Upper lobe of left lung (tissue), 6 donors: ENCODE measurements around the gene EPS15. TPM values are rescaled to one million over a fixed set of nuclear protein-coding genes. Genes with fewer than 3 reads are reported as not detected.

Experiments used
- ATAC-seq, 2 donors: fragments of 200-7000 bp; cut with Tn5 transposase; one replicate each; pipeline ENCODE4 v1.9.1; 2022; ENCODE audit warnings: mild to moderate bottlenecking in 2 of 2, moderate library complexity in 2 of 2; ENCODE audit not compliant: low FRiP score in 2 of 2
- DNase-seq, 2 donors: peaks; one replicate each; pipeline ENCODE4 v3.0.0-alpha.2; 2019 to 2020
- H3K27ac ChIP-seq, 4 donors: fragments of 200-600 bp; sonication (generic); one replicate each; pipeline ENCODE4 v1.5.1; 2016 to 2019
- H3K27me3 ChIP-seq, 4 donors: fragments of 200-600 bp; sonication (generic); one replicate each; pipeline ENCODE4 v1.5.1; 2017 to 2019
- H3K36me3 ChIP-seq, 4 donors: fragments of 200-600 bp; sonication (generic); one replicate each; pipeline ENCODE4 v1.5.1; 2016 to 2019
- H3K4me1 ChIP-seq, 4 donors: fragments of 200-600 bp; sonication (generic); one replicate each; pipeline ENCODE4 v1.5.1; 2018 to 2019
- H3K4me3 ChIP-seq, 4 donors: fragments of 200-600 bp; sonication (generic); one replicate each; pipeline ENCODE4 v1.5.1; 2017 to 2019; ENCODE audit warnings: mild to moderate bottlenecking in 2 of 4, moderate library complexity in 1 of 4
- H3K9me3 ChIP-seq, 4 donors: fragments of 200-600 bp; sonication (generic); one replicate each; pipeline ENCODE4 v1.5.1; 2018 to 2019
- CTCF ChIP-seq, 6 experiments: fragments of 450-650 bp in 4 of 6; fragments of 200-600 bp in 2 of 6; sonication (generic) in 2 of 6; IDR thresholded peaks; one replicate each; pipeline ENCODE4 v1.5.1; 2016 to 2019; ENCODE audit warnings: antibody characterized with exemption in 6 of 6
- EP300 ChIP-seq, 4 donors: sonication (generic); formaldehyde crosslinking; IDR thresholded peaks; one replicate each; pipeline ENCODE4 v1.5.1; 2017; ENCODE audit warnings: antibody characterized with exemption in 4 of 4, control low read depth in 2 of 4
- POLR2A ChIP-seq, 4 donors: fragments of 450-650 bp; IDR thresholded peaks; one replicate each; pipeline ENCODE4 v1.5.1; 2016 to 2017; ENCODE audit warnings: antibody characterized with exemption in 4 of 4, mild to moderate bottlenecking in 2 of 4
- POLR2AphosphoS5 ChIP-seq, 2 donors: sonication (generic); formaldehyde crosslinking; IDR thresholded peaks; one replicate each; pipeline ENCODE4 v1.5.1; 2017; ENCODE audit warnings: antibody characterized with exemption in 2 of 2
- WGBS, 2 donors: methylation state at CpG; one replicate each; pipeline ENCODE4 v1.1.5; 2017 to 2018; 5-methylcytosine and 5-hydroxymethylcytosine counted together
- total RNA-seq, 6 donors: library from RNA; depleted of rRNA in 4 of 6; stranded (reverse); fragments of >200 nt in 4 of 6; gene quantifications; one replicate each; pipeline versions ENCODE4 v1.1.0 to v1.2.1, GENCODE V29; 2016 to 2021
- donor health status: DM: no; HTN: no; CAD: no; lungs with moderate emphysema.
- donor health status: DM: no; HTN: yes; CAD: no; lungs with severe emphysema.

Gene EPS15
- total RNA-seq, 6 donors from 2014 or later: 50.4 to 181 (median 73.3) TPM

DNA sequence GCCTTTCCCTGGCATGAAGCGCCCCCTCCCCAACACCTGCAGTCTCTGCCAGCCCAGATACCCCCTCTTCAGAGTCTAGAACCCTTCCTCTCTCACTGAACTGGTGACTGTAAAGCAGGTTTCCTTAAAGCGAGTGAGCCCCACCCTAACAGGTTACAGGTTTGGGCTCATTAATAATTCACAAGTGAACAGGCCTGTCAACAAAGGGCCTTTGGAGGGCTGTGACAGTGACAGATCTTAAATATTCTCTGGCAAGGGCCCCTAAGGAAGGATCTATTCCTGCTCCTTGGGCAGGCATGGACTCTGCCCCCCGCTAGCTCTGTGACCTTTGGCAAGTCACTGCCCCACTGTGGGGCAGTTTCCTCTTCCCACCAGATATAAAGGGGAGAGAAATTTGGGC, 183.1 kb downstream of the EPS15 start:
- no peak overlapping the region for H3K27ac ChIP-seq
- WGBS, 2 donors: 75 to 83% methylated on average over 2 to 3 of the region's 3 CpGs
- no peaks in the 10 kb centered on the region for H3K36me3 ChIP-seq
- ATAC-seq (no peak), DNase-seq (no peak)
- TF ChIP-seq CTCF (IDR thresholded peaks at IDR 0.05): no peak
- no peak for TF ChIP-seq EP300 (IDR thresholded peaks at IDR 0.05)
- TF ChIP-seq POLR2A (IDR thresholded peaks at IDR 0.05): no peak
- no peak for TF ChIP-seq POLR2AphosphoS5 (IDR thresholded peaks at IDR 0.05)
- H3K27me3 ChIP-seq: peaks cover 0 to 2% (median 0%) of the 10 kb centered on the region in 4 donors
- no peaks in the 10 kb centered on the region for H3K9me3 ChIP-seq
- peaks cover 5 to 8% (median 7%) of the 10 kb centered on the region in 4 donors for H3K4me1 ChIP-seq
- H3K4me3 ChIP-seq: no peak overlapping the region

GRCh38 chr1:51331206-51332100, 187.6 kb downstream of the EPS15 start:
- H3K4me3 ChIP-seq: peak overlapping the region in 3 of 4 donors; percentile 48 to 56 (median 55)
- TF ChIP-seq CTCF (IDR thresholded peaks at IDR 0.05) (no peak), EP300 (IDR thresholded peaks at IDR 0.05) (no peak), POLR2A (IDR thresholded peaks at IDR 0.05) (no peak), POLR2AphosphoS5 (IDR thresholded peaks at IDR 0.05) (peak in 1 of 2 donors; percentile 8)
- peaks cover 0 to 15% (median 3%) of the 10 kb centered on the region in 4 donors for H3K27me3 ChIP-seq
- DNase-seq (peak in 1 of 2 donors; percentile 71), ATAC-seq (peak; percentile 56 to 68)
- no peaks in the 10 kb centered on the region for H3K36me3 ChIP-seq
- peaks cover 10 to 19% (median 17%) of the 10 kb centered on the region in 4 donors for H3K4me1 ChIP-seq
- no peaks in the 10 kb centered on the region for H3K9me3 ChIP-seq
- WGBS, 2 donors: 48 to 63% methylated on average over 5 to 7 of the region's 7 CpGs
- peak overlapping the region in 3 of 4 donors; percentile 55 to 86 (median 85) for H3K27ac ChIP-seq

- H3K4me1 ChIP-seq: peaks cover 10 to 19% (median 17%) of the 10 kb centered on the region in 4 donors
- TF ChIP-seq POLR2A (IDR thresholded peaks at IDR 0.05) (peak in 1 of 4 donors; percentile 9), EP300 (IDR thresholded peaks at IDR 0.05) (no peak)
- 14 to 19% methylated on average over 12 to 20 of the region's 87 CpGs for WGBS, 2 donors
- DNase-seq: peak in 1 of 2 donors; percentile 87
- H3K27ac ChIP-seq: peak within 1 kb of the TSS; percentile 55 to 86 (median 78)
- H3K27me3 ChIP-seq: peaks cover 0 to 15% (median 3%) of the 10 kb centered on the region in 4 donors
- ATAC-seq: peak in 1 of 2 donors; percentile 4
- peak within 1 kb of the TSS in 3 of 4 donors; percentile 48 to 56 (median 55) for H3K4me3 ChIP-seq
- no peaks in the 10 kb centered on the region for H3K36me3 ChIP-seq
- H3K9me3 ChIP-seq: no peaks in the 10 kb centered on the region
Observed at GRCh38 chr1:51330331-51331201, 188.5 kb downstream of the EPS15 start, which contains the start of gene TTC39A. TSS of gene TTC39A (minus strand) at chr1:51330562. CDS start at chr1:51330477, 85 bp downstream.

DNA sequence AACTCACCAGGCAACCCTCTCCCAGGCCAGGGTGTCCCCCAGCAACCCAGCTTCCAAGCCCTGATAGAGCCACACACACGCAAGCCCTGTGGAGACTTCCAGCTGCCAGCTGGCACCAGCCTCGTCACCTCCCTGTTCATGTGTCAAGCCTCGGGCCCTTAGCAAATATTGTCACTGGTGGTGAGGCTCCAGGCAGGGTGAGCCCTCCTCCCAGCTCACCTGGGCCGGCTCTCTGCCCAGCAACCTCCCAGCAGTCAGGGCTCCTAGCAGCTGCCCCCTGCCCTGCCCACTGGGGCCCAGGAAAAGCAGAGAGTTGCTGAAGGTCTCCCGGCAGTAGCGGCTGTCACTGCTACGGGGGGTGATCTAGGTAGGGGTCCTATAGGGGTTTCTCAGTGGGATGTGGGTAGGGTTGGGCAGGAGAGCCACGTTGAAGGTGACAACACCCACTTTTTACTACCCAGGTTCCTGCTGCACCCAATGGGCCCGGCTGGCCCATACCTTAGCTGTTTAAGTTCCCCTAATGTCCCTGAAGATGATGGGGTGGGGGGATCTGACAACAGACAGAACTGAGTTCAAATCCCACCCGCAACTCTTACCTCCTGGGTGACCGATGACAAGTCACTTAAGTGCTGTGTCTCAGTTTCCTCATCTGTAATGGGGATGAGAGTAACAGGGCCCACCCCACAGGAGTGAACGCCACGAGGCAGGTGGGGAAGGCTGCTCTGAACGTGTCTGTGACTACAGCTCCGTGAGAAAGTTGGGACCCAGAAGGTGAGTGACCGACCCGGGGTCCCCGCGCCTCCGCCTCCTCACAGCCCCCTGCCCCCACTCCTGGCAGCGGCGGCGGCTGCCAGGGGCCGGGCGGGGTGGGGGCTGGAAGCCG, 189.4 kb downstream of the EPS15 start:
- DNase-seq (peak; percentile 59 to 88), ATAC-seq (peak; percentile 50 to 91)
- H3K9me3 ChIP-seq: no peaks in the 10 kb centered on the region
- H3K4me3 ChIP-seq: peak overlapping the region in 3 of 4 donors; percentile 48 to 56 (median 55)
- 41 to 84% methylated on average over 5 to 19 of the region's 26 CpGs for WGBS, 2 donors
- TF ChIP-seq POLR2A (IDR thresholded peaks at IDR 0.05): peak in 1 of 4 donors; percentile 79
- no peak for TF ChIP-seq EP300 (IDR thresholded peaks at IDR 0.05)
- peak in 1 of 2 donors; percentile 63 for TF ChIP-seq POLR2AphosphoS5 (IDR thresholded peaks at IDR 0.05)
- no peak for TF ChIP-seq CTCF (IDR thresholded peaks at IDR 0.05)
- peaks cover 0 to 15% (median 3%) of the 10 kb centered on the region in 4 donors for H3K27me3 ChIP-seq
- peak overlapping the region; percentile 43 to 86 (median 69) for H3K27ac ChIP-seq
- no peaks in the 10 kb centered on the region for H3K36me3 ChIP-seq
- peaks cover 10 to 19% (median 17%) of the 10 kb centered on the region in 4 donors for H3K4me1 ChIP-seq
